GM10847 (cell line): ENCODE results near the gene DLG3.

Source experiments
- POLR2A ChIP-seq: IDR thresholded peaks from 2 replicates; pipeline ENCODE4 v1.6.1; 2011; ENCODE audit not compliant: insufficient read length; ENCODE audit errors: extremely low read depth

Gene DLG3

GRCh38 chrX:70433848-70434351 is 10.7 kb upstream of the DLG3 start:
- TF ChIP-seq POLR2A: no peak

GRCh38 chrX:70434352-70434866 is 10.2 kb upstream of the DLG3 start:
- no peak for TF ChIP-seq POLR2A

- TF ChIP-seq POLR2A: no peak
Measured at GRCh38 chrX:70434914-70435586, 9.6 kb upstream of the DLG3 start.

GRCh38 chrX:70436343-70436742 is 8.3 kb upstream of the DLG3 start:
- no peak for TF ChIP-seq POLR2A

- no peak for TF ChIP-seq POLR2A
Measured at GRCh38 chrX:70437011-70437410, 7.6 kb upstream of the DLG3 start.

- no peak for TF ChIP-seq POLR2A
Measured at GRCh38 chrX:70437921-70438665, 6.5 kb upstream of the DLG3 start.

GRCh38 chrX:70439016-70439415 is 5.6 kb upstream of the DLG3 start:
- TF ChIP-seq POLR2A: no peak

- TF ChIP-seq POLR2A: no peak
Measured at GRCh38 chrX:70442224-70442623, 2.4 kb upstream of the DLG3 start.

- no peak for TF ChIP-seq POLR2A
Measured at GRCh38 chrX:70444946-70445656, 466 bp downstream of the DLG3 start.

GRCh38 chrX:70445951-70446350 is 1.3 kb downstream of the DLG3 start:
- TF ChIP-seq POLR2A: no peak

- TF ChIP-seq POLR2A: no peak
Measured at GRCh38 chrX:70446380-70447350, 2.0 kb downstream of the DLG3 start.

GRCh38 chrX:70449457-70449966 is 4.9 kb downstream of the DLG3 start:
- TF ChIP-seq POLR2A: no peak

GRCh38 chrX:70452143-70452733 is 7.6 kb downstream of the DLG3 start:
- TF ChIP-seq POLR2A: no peak

- TF ChIP-seq POLR2A: no peak
Measured at GRCh38 chrX:70453024-70453618, 8.5 kb downstream of the DLG3 start.
